HUDEP-2 (cell line): ENCODE results near the gene ERC1.
"Not testable (repeated sequence)": the region's sequence is repeated elsewhere in the genome, so short reads cannot be mapped to it uniquely, and the experiment has no call there.

Source experiments
- DNase-seq, 76 experiments: peaks; one replicate each; lab custom pipeline; 2025; ENCODE audit not compliant: unreplicated experiment in 76 of 76; lab: John Stamatoyannopoulos, UW

Gene ERC1

DNA sequence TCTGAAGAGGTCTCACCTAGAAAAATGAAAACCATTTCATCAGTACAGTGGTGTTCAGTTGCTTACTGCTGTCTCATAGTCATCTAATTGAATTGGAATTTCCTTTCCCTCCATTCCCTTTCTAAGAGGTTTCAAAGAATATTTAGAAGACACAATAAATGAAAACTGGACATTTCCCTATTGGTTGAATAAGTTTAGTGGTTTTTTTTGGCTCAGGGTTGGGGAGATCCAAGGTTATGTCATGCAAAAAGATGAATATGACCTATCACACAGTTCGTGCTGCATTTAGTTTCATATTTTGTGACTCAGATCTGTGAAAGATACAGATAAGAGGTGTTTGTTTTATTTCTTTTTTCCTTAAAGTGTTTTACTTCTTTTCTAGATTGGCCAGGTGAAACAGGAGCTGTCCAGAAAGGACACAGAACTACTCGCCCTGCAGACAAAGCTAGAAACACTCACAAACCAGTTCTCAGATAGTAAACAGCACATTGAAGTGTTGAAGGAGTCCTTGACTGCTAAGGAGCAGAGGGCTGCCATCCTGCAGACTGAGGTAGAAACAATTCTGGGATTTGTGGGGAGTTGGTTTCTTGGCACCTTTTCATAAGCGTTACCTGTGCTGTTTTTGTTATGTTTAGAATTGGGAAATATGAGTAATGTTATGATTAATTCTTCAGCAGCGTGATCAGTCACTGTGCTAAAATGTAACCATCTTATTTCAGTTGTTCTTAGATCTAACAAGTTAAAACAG is 124.6 kb downstream of the ERC1 start:
- DNase-seq: no peak

DNA sequence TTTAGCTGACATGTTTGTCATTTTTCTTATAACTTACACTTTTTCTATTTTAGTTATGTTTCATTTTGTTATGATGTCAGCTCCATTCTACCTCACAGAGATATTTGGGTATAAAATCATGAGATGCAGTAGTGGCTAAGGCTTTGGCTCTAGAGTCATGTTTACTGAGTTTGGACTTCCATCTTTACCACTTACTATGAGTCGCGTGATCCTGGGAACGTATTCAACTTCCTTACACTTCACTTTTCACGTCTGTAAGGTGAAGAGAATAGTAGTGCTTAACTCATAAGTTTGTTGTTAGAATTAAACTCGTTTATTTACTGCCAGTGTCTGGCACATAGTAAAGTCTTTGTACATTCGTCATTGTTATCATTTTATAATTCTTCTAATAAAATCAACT is 126.3 kb downstream of the ERC1 start:
- no peak for DNase-seq

- DNase-seq: peak in 52 of 76 experiments; percentile 2 to 72 (median 34)
These were observed 127.0 kb downstream of the ERC1 start for GRCh38 chr12:1117970-1118563.

- DNase-seq: peak in 16 of 76 experiments; percentile 1 to 20 (median 8)
These were observed 131.8 kb downstream of the ERC1 start for GRCh38 chr12:1122786-1123185.

GRCh38 chr12:1126091-1126490 is 135.1 kb downstream of the ERC1 start:
- DNase-seq: no peak

GRCh38 chr12:1127021-1127420 is 136.0 kb downstream of the ERC1 start:
- no peak for DNase-seq

DNA sequence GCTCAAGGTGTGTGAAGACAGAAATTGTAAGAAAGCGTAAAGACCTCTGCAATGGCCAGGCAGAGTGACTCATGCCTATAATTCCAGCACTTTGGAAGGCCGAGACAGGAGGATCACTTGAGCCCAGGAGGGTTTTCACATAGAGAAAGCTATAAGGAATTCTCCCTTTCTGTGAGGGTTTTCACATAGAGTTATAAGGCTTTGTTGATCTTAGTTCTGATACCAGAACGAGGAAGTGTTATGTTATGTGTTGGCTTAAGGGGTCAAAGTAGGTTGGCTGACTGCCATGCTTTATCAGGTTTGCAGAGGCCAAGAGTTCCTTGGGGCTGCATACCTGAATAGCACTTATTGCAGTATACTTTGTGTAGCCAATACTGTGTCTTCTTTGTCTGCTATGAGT is 139.1 kb downstream of the ERC1 start:
- DNase-seq: peak in 27 of 76 experiments; percentile 1 to 48 (median 16)

DNA sequence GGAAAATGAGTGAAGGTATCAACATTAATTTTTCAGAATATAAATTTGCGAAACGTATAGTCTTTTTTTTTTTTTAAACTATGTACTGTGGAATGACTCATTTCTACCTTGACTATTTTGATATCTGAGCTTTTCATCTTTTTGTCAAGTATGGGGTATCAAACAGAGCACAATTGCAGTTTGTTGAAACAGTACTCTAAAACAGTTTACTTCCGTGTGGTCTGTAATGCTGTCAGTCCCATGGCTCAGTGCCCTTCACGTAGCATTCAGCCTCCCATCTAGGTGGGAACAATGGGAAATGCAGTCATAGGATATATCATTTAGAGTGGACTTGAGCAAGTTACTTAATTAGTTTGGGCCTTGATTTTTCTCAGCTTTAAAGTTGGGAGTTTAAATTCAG is 139.5 kb downstream of the ERC1 start:
- no peak for DNase-seq

GRCh38 chr12:1131811-1132224 is 140.8 kb downstream of the ERC1 start:
- no peak for DNase-seq

DNA sequence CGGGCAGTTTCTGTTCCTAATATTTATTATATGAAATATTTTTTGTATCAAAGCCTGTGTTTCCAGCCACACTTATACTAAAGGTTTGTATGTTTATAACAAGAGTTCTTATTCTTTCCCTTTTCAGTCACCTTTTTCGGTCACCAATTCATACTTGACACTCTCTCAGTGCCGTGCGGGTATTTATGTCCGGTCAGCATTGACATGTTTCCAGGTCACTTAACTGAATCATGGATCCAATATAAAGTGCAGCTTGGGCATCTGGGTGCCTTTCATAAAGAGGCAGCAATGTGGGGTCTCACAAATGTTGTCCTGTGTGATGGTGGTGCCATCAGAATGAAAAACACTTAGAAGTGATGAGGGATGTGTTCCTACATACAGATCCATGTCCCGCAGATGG is 141.3 kb downstream of the ERC1 start:
- DNase-seq: no peak

- DNase-seq: no peak
These were observed 147.7 kb downstream of the ERC1 start for GRCh38 chr12:1138691-1139090.

DNA sequence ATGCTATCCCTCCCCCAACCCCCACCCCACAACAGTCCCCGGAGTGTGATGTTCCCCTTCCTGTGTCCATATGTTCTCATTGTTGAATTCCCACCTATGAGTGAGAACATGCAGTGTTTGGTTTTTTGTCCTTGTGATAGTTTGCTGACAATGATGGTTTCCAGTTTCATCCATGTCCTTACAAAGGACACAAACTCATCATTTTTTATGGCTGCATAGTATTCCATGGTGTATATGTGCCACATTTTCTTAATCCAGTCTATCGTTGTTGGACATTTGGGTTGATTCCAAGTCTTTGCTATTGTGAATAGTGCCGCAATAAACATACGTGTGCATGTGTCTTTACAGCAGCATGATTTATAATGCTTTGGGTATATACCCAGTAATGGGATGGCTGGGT is 155.7 kb downstream of the ERC1 start:
- DNase-seq: not testable (repeated sequence)

DNA sequence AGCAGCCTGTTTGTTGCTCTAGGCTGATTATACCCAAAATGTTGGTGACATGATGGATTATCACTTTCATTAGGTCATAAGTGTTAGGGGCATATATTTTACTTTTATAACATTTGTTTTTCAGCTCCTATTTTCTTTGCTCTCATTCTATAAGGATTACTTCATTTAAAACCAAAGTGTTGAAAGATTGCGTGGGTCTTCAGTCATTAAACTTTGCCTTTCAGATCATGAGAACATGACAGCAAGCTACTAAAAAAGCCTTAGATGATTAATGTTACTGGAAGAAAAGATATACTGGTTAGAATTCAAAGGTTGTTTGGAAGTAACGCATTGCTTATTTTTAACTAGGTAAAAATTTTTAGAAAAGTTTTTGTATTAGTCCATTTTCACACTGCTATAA is 156.8 kb downstream of the ERC1 start:
- DNase-seq: no peak

- no peak for DNase-seq
These were observed 166.0 kb downstream of the ERC1 start for GRCh38 chr12:1157046-1157445.

- DNase-seq: no peak
These were observed 170.2 kb downstream of the ERC1 start for GRCh38 chr12:1161197-1161596.

- DNase-seq: no peak
These were observed 171.2 kb downstream of the ERC1 start for GRCh38 chr12:1162081-1162760.

- DNase-seq: no peak
These were observed 176.8 kb downstream of the ERC1 start for GRCh38 chr12:1167784-1168183.

DNA sequence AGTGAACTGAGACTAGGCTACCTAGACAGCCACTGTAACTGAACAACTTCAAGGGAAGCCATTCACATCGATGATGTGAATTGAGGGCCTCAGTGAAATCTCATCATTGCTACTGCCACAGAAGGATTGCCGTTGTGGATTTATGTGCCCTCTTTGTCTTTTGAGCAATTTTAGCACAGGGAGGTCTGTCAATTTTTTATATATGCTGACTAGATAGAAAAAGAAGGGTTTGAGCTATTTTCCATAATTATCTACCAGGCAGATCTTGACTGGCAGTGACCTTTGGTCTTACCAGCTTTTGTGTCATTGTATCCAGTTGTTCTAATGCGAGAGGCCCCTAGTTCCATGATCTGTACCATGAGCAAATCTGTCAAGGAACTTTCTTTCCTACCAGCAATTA is 179.4 kb downstream of the ERC1 start:
- no peak for DNase-seq

DNA sequence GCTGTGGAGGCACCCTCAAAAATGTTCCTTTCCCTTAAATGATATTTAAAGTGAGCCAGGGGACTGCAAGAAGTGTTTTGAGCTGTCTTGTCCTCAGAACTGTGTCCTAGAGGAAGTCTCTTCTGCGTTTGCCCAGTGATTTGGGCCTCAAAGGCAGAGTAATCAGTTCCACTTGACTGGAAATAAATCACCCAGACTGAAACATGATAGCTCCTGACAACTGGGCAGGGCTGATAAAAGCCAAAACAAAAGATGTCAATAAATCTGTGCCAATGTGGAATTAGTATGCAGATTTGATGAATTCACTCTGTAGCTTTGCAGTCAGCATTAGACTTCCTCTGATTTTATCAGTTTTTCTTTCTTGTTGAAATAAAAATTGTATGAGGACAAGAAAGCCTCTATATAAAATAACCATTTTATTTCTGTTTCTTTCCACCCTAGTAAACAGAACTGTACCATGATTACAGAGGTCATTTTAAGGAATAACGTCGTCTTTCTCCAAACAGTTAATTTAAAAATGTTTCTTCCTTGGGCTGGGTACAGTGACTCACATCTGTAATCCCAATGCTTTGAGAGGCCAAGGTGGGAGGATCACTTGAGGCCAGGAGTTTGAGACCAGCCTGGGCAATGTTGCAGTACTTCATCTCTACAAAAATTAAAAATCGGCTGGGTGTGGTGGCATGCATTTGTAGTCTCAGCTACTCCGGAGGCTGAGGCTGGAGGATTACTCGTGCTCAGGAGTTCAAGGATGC is 180.8 kb downstream of the ERC1 start:
- peak in 6 of 76 experiments; percentile 2 to 17 (median 7) for DNase-seq

GRCh38 chr12:1173781-1174617 is 183.0 kb downstream of the ERC1 start:
- DNase-seq: no peak
